KOPT-K1 (cell line): ENCODE results near the gene ACP3.
"Not testable (repeated sequence)": the region's sequence is repeated elsewhere in the genome, so short reads cannot be mapped to it uniquely, and the experiment has no call there.

Experiments
- H3K27ac ChIP-seq: fragments of 200-600 bp; sonication (generic); 2 replicates; pipeline ENCODE4 v1.5.1; 2016; ENCODE audit warnings: antibody characterized with exemption, mild to moderate bottlenecking, low read depth, low read length; ENCODE audit not compliant: poor library complexity, severe bottlenecking
- H3K36me3 ChIP-seq: fragments of 200-600 bp; sonication (generic); 2 replicates; pipeline ENCODE4 v1.5.1; 2017; ENCODE audit warnings: antibody characterized with exemption, mild to moderate bottlenecking, low read length, moderate library complexity; ENCODE audit not compliant: insufficient read depth
- H3K9me3 ChIP-seq: fragments of 200-600 bp; sonication (generic); 2 replicates; pipeline ENCODE4 v1.5.1; 2017; ENCODE audit warnings: antibody characterized with exemption, low read length, mild to moderate bottlenecking; ENCODE audit not compliant: insufficient read depth, poor library complexity, severe bottlenecking

Gene ACP3

GRCh38 chr3:132368962-132369361, 51.8 kb downstream of the ACP3 start:
- no peaks in the 10 kb centered on the region for H3K9me3 ChIP-seq
- H3K36me3 ChIP-seq = no peaks in the 10 kb centered on the region
- H3K27ac ChIP-seq = no peak overlapping the region

DNA sequence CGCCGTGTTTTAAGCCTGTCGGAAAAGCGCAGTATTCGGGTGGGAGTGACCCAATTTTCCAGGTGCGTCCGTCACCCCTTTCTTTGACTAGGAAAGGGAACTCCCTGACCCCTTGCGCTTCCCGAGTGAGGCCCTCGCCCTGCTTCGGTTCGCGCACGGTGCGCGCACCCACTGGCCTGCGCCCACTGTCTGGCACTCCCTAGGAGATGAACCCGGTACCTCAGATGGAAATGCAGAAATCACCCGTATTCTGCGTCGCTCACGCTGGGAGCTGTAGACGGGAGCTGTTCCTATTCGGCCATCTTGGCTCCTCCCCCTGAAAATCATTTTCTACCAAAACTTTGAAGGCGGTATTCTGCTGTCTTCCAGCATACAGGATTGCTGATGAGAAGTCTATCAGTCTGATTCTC, 59.7 kb downstream of the ACP3 start:
- not testable (repeated sequence) for H3K27ac ChIP-seq, H3K36me3 ChIP-seq, H3K9me3 ChIP-seq

GRCh38 chr3:132378048-132378762, 61.0 kb downstream of the ACP3 start:
- Histone ChIP-seq H3K27ac (no peak overlapping the region), H3K9me3 (no peaks in the 10 kb centered on the region), H3K36me3 (no peaks in the 10 kb centered on the region)

- Histone ChIP-seq H3K9me3 (no peaks in the 10 kb centered on the region), H3K27ac (no peak overlapping the region), H3K36me3 (no peaks in the 10 kb centered on the region)
Measured at GRCh38 chr3:132378846-132379245, 61.6 kb downstream of the ACP3 start.

GRCh38 chr3:132380920-132381319, 63.7 kb downstream of the ACP3 start:
- H3K27ac ChIP-seq = no peak overlapping the region
- H3K9me3 ChIP-seq = no peaks in the 10 kb centered on the region
- no peaks in the 10 kb centered on the region for H3K36me3 ChIP-seq

DNA sequence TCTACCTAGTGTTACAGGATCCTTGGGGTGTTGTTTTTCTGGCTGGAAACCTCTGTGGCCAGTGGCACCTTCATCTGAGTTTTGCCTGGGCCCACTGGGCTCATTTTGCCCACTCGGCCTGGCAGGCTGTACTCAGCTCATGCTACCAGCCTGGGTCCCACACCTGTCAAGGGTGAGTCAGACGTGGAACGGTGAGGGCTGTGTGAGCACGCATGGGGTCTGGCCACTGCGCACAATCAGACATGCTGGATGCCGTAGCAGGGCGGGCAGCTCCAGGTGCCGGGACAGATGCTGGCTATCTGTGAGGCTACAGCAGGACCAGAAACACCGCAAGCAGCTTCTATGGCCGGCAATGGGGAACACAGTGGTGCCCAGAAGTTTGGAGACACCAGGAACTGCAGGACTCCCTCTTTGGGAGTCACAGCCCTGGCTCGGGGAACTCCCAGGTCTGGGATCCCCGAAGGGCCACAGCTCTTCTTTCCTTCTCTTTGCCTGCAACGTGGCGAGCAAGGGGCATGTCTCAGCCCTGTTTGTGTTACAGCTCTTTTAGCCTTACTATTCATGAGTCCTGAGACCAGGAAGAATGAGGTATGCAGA, 64.2 kb downstream of the ACP3 start:
- no peak overlapping the region for H3K27ac ChIP-seq
- H3K36me3 ChIP-seq = no peaks in the 10 kb centered on the region
- H3K9me3 ChIP-seq = no peaks in the 10 kb centered on the region

GRCh38 chr3:132382267-132382666, 65.1 kb downstream of the ACP3 start:
- Histone ChIP-seq H3K36me3 (no peaks in the 10 kb centered on the region), H3K27ac (no peak overlapping the region), H3K9me3 (no peaks in the 10 kb centered on the region)

DNA sequence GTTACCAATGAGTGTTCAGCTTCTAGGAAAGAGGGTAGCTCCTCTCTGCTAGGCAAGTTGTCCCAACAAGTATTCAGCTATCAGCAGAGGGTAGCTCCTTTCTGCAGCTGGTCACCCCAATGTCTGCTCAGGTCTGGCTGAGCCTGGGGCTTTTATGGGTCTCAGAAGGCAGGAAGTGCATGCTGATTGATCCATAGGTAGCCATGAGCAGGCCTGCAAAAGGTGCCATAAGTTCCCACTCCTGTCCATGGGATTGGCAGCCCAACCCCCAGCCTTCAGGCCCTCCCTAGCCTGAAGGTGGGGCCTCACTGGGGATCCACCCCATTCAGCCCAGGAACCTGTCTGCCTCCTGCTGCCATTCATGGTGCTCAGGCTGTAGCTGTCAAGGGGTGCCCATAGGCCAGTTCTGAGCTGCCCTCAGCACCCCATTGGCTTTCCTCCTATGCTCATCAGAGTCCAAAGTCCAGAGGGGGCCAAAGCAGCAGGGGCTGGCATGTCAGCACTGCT, 65.5 kb downstream of the ACP3 start:
- Histone ChIP-seq H3K9me3 (no peaks in the 10 kb centered on the region), H3K36me3 (no peaks in the 10 kb centered on the region), H3K27ac (no peak overlapping the region)

DNA sequence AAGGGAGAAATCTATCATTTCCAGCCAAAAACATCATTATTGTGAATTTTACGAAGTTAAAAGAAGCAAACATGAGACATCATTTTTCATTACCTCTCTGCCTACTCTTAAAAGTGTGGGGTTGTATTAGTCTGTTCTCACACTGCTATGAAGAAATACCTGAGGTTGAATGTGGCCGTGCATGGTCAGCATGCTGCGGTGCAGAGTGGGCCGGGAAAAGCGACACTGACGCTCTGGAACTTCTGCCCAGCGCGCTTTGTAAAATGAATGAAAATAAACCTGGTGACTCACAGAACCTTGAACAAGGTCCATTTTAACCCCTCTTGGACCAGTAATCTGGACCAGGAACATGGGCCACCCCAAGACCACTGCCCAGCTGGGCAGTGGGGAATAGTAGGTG, 69.1 kb downstream of the ACP3 start:
- no peaks in the 10 kb centered on the region for H3K36me3 ChIP-seq
- no peak overlapping the region for H3K27ac ChIP-seq

DNA sequence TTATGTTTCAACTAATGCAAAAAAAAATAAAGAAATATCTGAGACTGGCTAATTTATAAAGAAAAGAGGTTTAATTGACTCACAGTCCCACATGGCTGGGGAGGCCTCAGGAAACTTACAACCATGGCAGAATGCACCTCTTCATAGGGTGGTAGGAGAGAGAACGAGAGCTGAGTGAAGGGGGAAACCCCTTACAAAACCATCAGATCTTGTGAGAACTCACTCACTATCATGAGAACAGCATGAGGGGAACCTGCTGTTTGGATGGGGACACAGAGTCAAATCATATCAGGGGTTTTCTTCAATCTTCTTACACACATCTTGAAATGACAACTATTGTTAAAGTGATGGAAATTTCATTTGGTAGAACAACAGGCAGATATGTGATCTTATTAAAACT, 75.5 kb downstream of the ACP3 start:
- not testable (repeated sequence) for H3K36me3 ChIP-seq, H3K9me3 ChIP-seq

More for the DNA sequence above, 69.1 kb downstream of the ACP3 start:
- no peaks in the 10 kb centered on the region for H3K9me3 ChIP-seq

DNA sequence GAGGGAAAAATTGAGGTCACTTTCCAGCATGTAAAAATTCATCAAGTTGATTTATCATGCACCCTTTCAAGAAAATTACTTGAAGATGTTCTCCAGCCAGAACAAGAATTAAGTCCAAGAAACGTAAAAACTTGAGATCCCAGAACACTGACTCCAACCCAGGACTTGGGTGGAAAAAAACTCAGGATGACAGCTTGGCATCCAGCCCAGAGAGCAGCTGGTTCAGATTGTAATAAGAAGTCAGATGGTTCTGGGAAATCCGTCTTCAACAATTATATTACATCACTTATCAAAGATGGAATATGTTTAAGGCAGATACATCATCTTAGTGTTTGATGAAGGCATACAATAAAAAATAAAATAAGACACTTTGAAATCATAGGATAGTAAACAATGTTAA, 77.1 kb downstream of the ACP3 start:
- no peaks in the 10 kb centered on the region for H3K9me3 ChIP-seq
- H3K27ac ChIP-seq = no peak overlapping the region
- H3K36me3 ChIP-seq = no peaks in the 10 kb centered on the region

More for the DNA sequence above, 75.5 kb downstream of the ACP3 start:
- not testable (repeated sequence) for H3K27ac ChIP-seq

GRCh38 chr3:132395126-132395525, 77.9 kb downstream of the ACP3 start:
- Histone ChIP-seq H3K36me3 (no peaks in the 10 kb centered on the region), H3K9me3 (no peaks in the 10 kb centered on the region), H3K27ac (no peak overlapping the region)

DNA sequence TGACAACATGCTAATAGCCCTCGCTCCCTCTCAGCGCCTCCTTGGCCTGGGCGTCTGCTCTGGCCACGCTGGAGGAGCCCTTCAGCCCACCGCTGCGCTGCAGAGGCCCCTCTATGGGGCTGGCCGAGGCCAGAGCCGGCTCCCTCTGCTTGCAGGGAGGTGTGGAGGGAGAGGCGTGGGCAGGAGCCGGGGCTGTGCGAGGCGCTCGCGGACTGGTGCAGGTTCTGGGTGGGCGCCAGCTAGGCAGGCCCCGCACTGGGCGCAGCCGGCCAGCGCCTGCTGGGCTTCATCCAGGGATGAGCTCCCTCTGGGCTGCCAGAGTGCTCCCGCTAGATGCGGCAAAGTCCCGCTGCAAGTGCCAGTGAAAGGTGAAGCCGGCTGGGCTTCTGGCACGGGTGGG, 79.0 kb downstream of the ACP3 start:
- H3K9me3 ChIP-seq = no peaks in the 10 kb centered on the region
- no peak overlapping the region for H3K27ac ChIP-seq
- no peaks in the 10 kb centered on the region for H3K36me3 ChIP-seq

GRCh38 chr3:132396776-132397175, 79.6 kb downstream of the ACP3 start:
- not testable (repeated sequence) for H3K36me3 ChIP-seq, H3K9me3 ChIP-seq, H3K27ac ChIP-seq

GRCh38 chr3:132399054-132399929, 82.1 kb downstream of the ACP3 start:
- no peak overlapping the region for H3K27ac ChIP-seq

More at GRCh38 chr3:132399054-132399929, 82.1 kb downstream of the ACP3 start:
- H3K36me3 ChIP-seq = no peaks in the 10 kb centered on the region
- H3K9me3 ChIP-seq = no peaks in the 10 kb centered on the region
